Activated CD8-positive, alpha-beta memory T cell treated with anti-CD3 and anti-CD28 coated beads, Interleukin-2, amount 50 U/mL, for 4 hours (primary cell): Measurements from ENCODE around the gene IFNL4.
"Not testable (repeated sequence)": the region's sequence is repeated elsewhere in the genome, so short reads cannot be mapped to it uniquely, and the experiment has no call there.

Experiments
- DNase-seq: peaks from one replicate; pipeline ENCODE4 v3.0.0-alpha.2; 2020

IFNL4 gene

GRCh38 chr19:39254531-39255345 is 6.1 kb upstream of the IFNL4 start:
- DNase-seq = no peak

- DNase-seq = no peak
Measured at GRCh38 chr19:39253374-39254149, 4.9 kb upstream of the IFNL4 start.

- DNase-seq = no peak
Measured at GRCh38 chr19:39252458-39252857, 3.8 kb upstream of the IFNL4 start.

- no peak for DNase-seq
Measured at GRCh38 chr19:39251846-39252245, 3.2 kb upstream of the IFNL4 start.

GRCh38 chr19:39251081-39251480 is 2.4 kb upstream of the IFNL4 start:
- no peak for DNase-seq

GRCh38 chr19:39247701-39248664 is 673 bp downstream of the IFNL4 start:
- DNase-seq = no peak

- DNase-seq = peak; percentile 32
Measured at GRCh38 chr19:39246951-39247669, 1.5 kb downstream of the IFNL4 start.

GRCh38 chr19:39245166-39245565 is 3.5 kb downstream of the IFNL4 start:
- DNase-seq = not testable (repeated sequence)

GRCh38 chr19:39244410-39245100 is 4.1 kb downstream of the IFNL4 start, which contains the start of gene IFNL3:
Gene IFNL3 (minus strand): TSS chr19:39245006. CDS start chr19:39244967, 39 bp downstream.
- not testable (repeated sequence) for DNase-seq

GRCh38 chr19:39243741-39244140 is 4.9 kb downstream of the IFNL4 start:
- DNase-seq = not testable (repeated sequence)

- DNase-seq = no peak
Measured at GRCh38 chr19:39240421-39240820, 8.2 kb downstream of the IFNL4 start.

GRCh38 chr19:39238944-39239343 is 9.7 kb downstream of the IFNL4 start:
- no peak for DNase-seq

- DNase-seq = no peak
Measured at GRCh38 chr19:39238209-39238608, 10.4 kb downstream of the IFNL4 start.

GRCh38 chr19:39237200-39238184 is 11.2 kb downstream of the IFNL4 start:
- DNase-seq = peak; percentile 52

- peak; percentile 47 for DNase-seq
Measured at GRCh38 chr19:39236527-39236926, 12.1 kb downstream of the IFNL4 start.

GRCh38 chr19:39232708-39233107 is 15.9 kb downstream of the IFNL4 start:
- no peak for DNase-seq

GRCh38 chr19:39230096-39230764 is 18.4 kb downstream of the IFNL4 start:
- DNase-seq = no peak

GRCh38 chr19:39224910-39225309 is 23.7 kb downstream of the IFNL4 start:
- DNase-seq = no peak

- DNase-seq = no peak
Measured at GRCh38 chr19:39223703-39224279, 24.9 kb downstream of the IFNL4 start.
